Heart right ventricle (tissue), 16 donors: Measurements from ENCODE around the gene EFCAB12. TPM values are rescaled to one million over a fixed set of nuclear protein-coding genes. Genes with fewer than 3 reads are reported as not detected.

Source experiments
- ATAC-seq, 8 donors: fragments of 200-7000 bp; cut with Tn5 transposase; one replicate each; pipeline ENCODE4 v1.9.1; 2020; ENCODE audit warnings: mild to moderate bottlenecking in 8 of 8, moderate library complexity in 8 of 8, moderate number of reproducible peaks in 1 of 8
- DNase-seq, 2 donors: peaks; one replicate each; pipeline ENCODE4 v3.0.0-alpha.2; 2020
- H3K27ac ChIP-seq, 10 donors: fragments of 200-600 bp; sonication (generic) in 2 of 10; one replicate each; pipeline versions ENCODE4 v1.5.0 to v1.8.0; 2020 to 2022; ENCODE audit warnings: mild to moderate bottlenecking in 3 of 10
- H3K27me3 ChIP-seq, 7 donors: fragments of 200-600 bp; one replicate each; pipeline ENCODE4 v1.8.0; 2021 to 2022; ENCODE audit warnings: mild to moderate bottlenecking in 2 of 7
- H3K36me3 ChIP-seq, 9 donors: fragments of 200-600 bp; sonication (generic) in 1 of 9; one replicate each; pipeline versions ENCODE4 v1.5.0 to v1.8.0; 2020 to 2022; ENCODE audit warnings: mild to moderate bottlenecking in 2 of 9
- H3K4me1 ChIP-seq, 9 donors: fragments of 200-600 bp; sonication (generic) in 1 of 9; one replicate each; pipeline versions ENCODE4 v1.5.0 to v1.8.0; 2020 to 2022; ENCODE audit warnings: mild to moderate bottlenecking in 4 of 9
- H3K4me3 ChIP-seq, 10 donors: fragments of 200-600 bp; sonication (generic) in 2 of 10; one replicate each; pipeline versions ENCODE4 v1.5.0 to v1.8.0; 2020 to 2022; ENCODE audit warnings: mild to moderate bottlenecking in 7 of 10, moderate library complexity in 2 of 10
- H3K9me3 ChIP-seq, 11 donors: fragments of 200-600 bp in 10 of 11; sonication (generic) in 2 of 11; one replicate each; pipeline versions ENCODE4 v1.5.0 to v1.8.0; 2013 to 2022; ENCODE audit warnings: mild to moderate bottlenecking in 2 of 11, control low read depth in 1 of 11, moderate library complexity in 1 of 11
- WGBS, 2 donors: extraction: QIAGEN DNeasy Blood & Tissue Kit; methylation state at CpG; one replicate each; pipeline ENCODE4 v1.1.7; 2013; ENCODE audit warnings: inconsistent platforms in 1 of 2; 5-methylcytosine and 5-hydroxymethylcytosine counted together
- intact Hi-C, 10 donors: fragments of 100-400 bp; cut with DNase I; formaldehyde crosslinking; loops; one replicate each; pipeline versions ENCODE4 v1.11.1 to v1.14.2; 2022
- polyA plus RNA-seq, 2 donors: library from polyadenylated mRNA; stranded (reverse); fragments of 200-250 nt; gene quantifications; one replicate each; pipeline ENCODE4 v1.2.3, GENCODE V29; 2013
- total RNA-seq, 10 donors: library from RNA; stranded (reverse); fragmentation: NEBNext Ultra II Directional in 3 of 10; extraction: Animal tissue kit (Norgen Biotek cat#: 25700) in 3 of 10; gene quantifications; one replicate each; pipeline versions ENCODE4 v1.2.1 to v1.2.4, GENCODE V29; 2021 to 2023
- TF ChIP-seq, protein P1 (sequence below), 9 donors: fragments of 200-600 bp; sonication (generic) in 2 of 9; IDR thresholded peaks; one replicate each; pipeline versions ENCODE4 v1.5.0 to v1.8.0; 2021 to 2022; ENCODE audit warnings: antibody characterized with exemption in 9 of 9, mild to moderate bottlenecking in 5 of 9, moderate library complexity in 1 of 9
- donor health status: Arrhythmogenic right ventricular cardiomyopathy.
- donor health status: ischemic (EF 13 %, LVEDD 7.1; RV severe dilation, severe dysfunction).
- donor health status: healthy with polysubstance abuse.
- donor health status: DM: no; HTN: yes; CAD: no.
- donor health status: DM: no; HTN: no; CAD: no.
- donor health status: ischemic (EF 25% LVEDD 6.9; RV normal size, moderate dysfunction).
- donor health status: ischemic (EF 25% LVEDD 5.7; RV mildly dilated, moderate dysfunction).
- donor health status: healthy.
- donor health status: DM: yes; HTN: yes; CAD: no.
- donor health status: Ischemic cardiomyopathy.
- donor health status: ischemic (EF 35%, LVEDD 5.7; RV mildly dilated, moderate dysfunction).
- donor health status: nonischemic (EF 11% LVEDD 7.7; RV severe dilation, severe dysfunction).
- donor health status: DM: yes; HTN: yes; CAD: no.
- donor health status: PGD.
- donor health status: ischemic (EF 29% LVEDD 5.4; RV normal size, mild dysfunction).
- donor health status: nonischemic (EF 23%, LVEDD 6.1; RV moderate dilation, normal function).

Gene EFCAB12
- total and polyA plus RNA-seq, 12 donors: 0.10 to 0.23 (median 0.15) TPM; not detected in 7

- Histone ChIP-seq H3K9me3 (no peaks in the 10 kb centered on the region), H3K4me1 (peaks cover 0 to 7% (median 0%) of the 10 kb centered on the region in 9 donors), H3K27me3 (no peaks in the 10 kb centered on the region), H3K27ac (no peak overlapping the region), H3K36me3 (no peaks in the 10 kb centered on the region), H3K4me3 (no peak overlapping the region)
- WGBS, 2 donors: 81 to 82% methylated on average over 8 of the region's 8 CpGs
- no peak for DNase-seq
- ATAC-seq: no peak
- intact Hi-C loops: no loop called here
- TF ChIP-seq, protein P1, sequence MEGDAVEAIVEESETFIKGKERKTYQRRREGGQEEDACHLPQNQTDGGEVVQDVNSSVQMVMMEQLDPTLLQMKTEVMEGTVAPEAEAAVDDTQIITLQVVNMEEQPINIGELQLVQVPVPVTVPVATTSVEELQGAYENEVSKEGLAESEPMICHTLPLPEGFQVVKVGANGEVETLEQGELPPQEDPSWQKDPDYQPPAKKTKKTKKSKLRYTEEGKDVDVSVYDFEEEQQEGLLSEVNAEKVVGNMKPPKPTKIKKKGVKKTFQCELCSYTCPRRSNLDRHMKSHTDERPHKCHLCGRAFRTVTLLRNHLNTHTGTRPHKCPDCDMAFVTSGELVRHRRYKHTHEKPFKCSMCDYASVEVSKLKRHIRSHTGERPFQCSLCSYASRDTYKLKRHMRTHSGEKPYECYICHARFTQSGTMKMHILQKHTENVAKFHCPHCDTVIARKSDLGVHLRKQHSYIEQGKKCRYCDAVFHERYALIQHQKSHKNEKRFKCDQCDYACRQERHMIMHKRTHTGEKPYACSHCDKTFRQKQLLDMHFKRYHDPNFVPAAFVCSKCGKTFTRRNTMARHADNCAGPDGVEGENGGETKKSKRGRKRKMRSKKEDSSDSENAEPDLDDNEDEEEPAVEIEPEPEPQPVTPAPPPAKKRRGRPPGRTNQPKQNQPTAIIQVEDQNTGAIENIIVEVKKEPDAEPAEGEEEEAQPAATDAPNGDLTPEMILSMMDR (IDR thresholded peaks at IDR 0.05): no peak
Observed at GRCh38 chr3:129404130-129404529, 24.3 kb downstream of the EFCAB12 start.

- WGBS, 2 donors: 83 to 84% methylated on average over 7 of the region's 7 CpGs
- Histone ChIP-seq H3K9me3 (no peaks in the 10 kb centered on the region), H3K4me1 (peaks cover 0 to 10% (median 2%) of the 10 kb centered on the region in 9 donors), H3K27ac (no peak overlapping the region), H3K36me3 (no peaks in the 10 kb centered on the region), H3K4me3 (no peak overlapping the region), H3K27me3 (no peaks in the 10 kb centered on the region)
- TF ChIP-seq, protein P1 (IDR thresholded peaks at IDR 0.05): no peak
- ATAC-seq (no peak), DNase-seq (no peak)
- intact Hi-C loops: no loop called here
Observed at GRCh38 chr3:129403450-129403849, 25.0 kb downstream of the EFCAB12 start.

GRCh38 chr3:129402616-129403015 lies 25.8 kb downstream of the EFCAB12 start:
- Histone ChIP-seq H3K9me3 (no peaks in the 10 kb centered on the region), H3K27me3 (no peaks in the 10 kb centered on the region), H3K36me3 (peaks cover 0 to under 1% (median 0%) of the 10 kb centered on the region in 9 donors), H3K4me1 (peaks cover 0 to 19% (median 10%) of the 10 kb centered on the region in 9 donors), H3K4me3 (no peak overlapping the region), H3K27ac (no peak overlapping the region)
- TF ChIP-seq, protein P1 (IDR thresholded peaks at IDR 0.05): no peak
- intact Hi-C loops: no loop called here
- 90 to 97% methylated on average over 4 of the region's 4 CpGs for WGBS, 2 donors
- DNase-seq (no peak), ATAC-seq (no peak)

GRCh38 chr3:129402210-129402609 lies 26.2 kb downstream of the EFCAB12 start:
- no peak for ATAC-seq
- peaks cover 0 to 5% (median 0%) of the 10 kb centered on the region in 9 donors for H3K36me3 ChIP-seq
- 83 to 86% methylated on average over 7 of the region's 7 CpGs for WGBS, 2 donors

More at GRCh38 chr3:129402210-129402609, 26.2 kb downstream of the EFCAB12 start:
- intact Hi-C loops: no loop called here
- Histone ChIP-seq H3K27ac (no peak overlapping the region), H3K9me3 (no peaks in the 10 kb centered on the region), H3K27me3 (no peaks in the 10 kb centered on the region), H3K4me1 (peaks cover 0 to 23% (median 13%) of the 10 kb centered on the region in 9 donors), H3K4me3 (no peak overlapping the region)
- DNase-seq: no peak
- TF ChIP-seq, protein P1 (IDR thresholded peaks at IDR 0.05): no peak
